H9 (cell line): ENCODE results near the gene PPIF. TPM values are rescaled to one million over a fixed set of nuclear protein-coding genes. Genes with fewer than 3 reads are reported as not detected.

Experiments
- DNase-seq: peaks from one replicate; pipeline ENCODE4 v3.0.0-alpha.2; 2017
- H2AFZ ChIP-seq: one replicate; pipeline ENCODE4 v1.6.1; 2013; ENCODE audit warnings: mild to moderate bottlenecking, low read length, control low read depth, moderate library complexity
- H2AK5ac ChIP-seq: 2 replicates; pipeline ENCODE4 v1.6.1; 2013; ENCODE audit warnings: low read length, control low read depth, mixed read lengths; ENCODE audit not compliant: insufficient read length
- H2BK120ac ChIP-seq: one replicate; pipeline ENCODE4 v1.6.1; 2013; ENCODE audit warnings: low read depth, mild to moderate bottlenecking, low read length, control low read depth, inconsistent platforms; ENCODE audit not compliant: poor library complexity, severe bottlenecking
- H2BK12ac ChIP-seq: 2 replicates; pipeline ENCODE4 v1.6.1; 2013; ENCODE audit warnings: low read length, control low read depth, mixed read lengths, low read depth; ENCODE audit not compliant: insufficient read length
- H2BK15ac ChIP-seq: 2 replicates; pipeline ENCODE4 v1.6.1; 2013; ENCODE audit warnings: low read depth, low read length, control low read depth
- H2BK20ac ChIP-seq: one replicate; pipeline ENCODE4 v1.6.1; 2013; ENCODE audit warnings: low read depth, mild to moderate bottlenecking, low read length, control low read depth, inconsistent platforms; ENCODE audit not compliant: poor library complexity, severe bottlenecking
- H2BK5ac ChIP-seq: 2 replicates; pipeline ENCODE4 v1.6.1; 2013; ENCODE audit warnings: low read length, control low read depth, mixed read lengths; ENCODE audit not compliant: insufficient read length
- H3K14ac ChIP-seq: 2 replicates; pipeline ENCODE4 v1.6.1; 2013; ENCODE audit warnings: low read length, control low read depth; ENCODE audit not compliant: insufficient read depth
- H3K18ac ChIP-seq: 2 replicates; pipeline ENCODE4 v1.6.1; 2013; ENCODE audit warnings: low read depth, mild to moderate bottlenecking, mixed read lengths, low read length, control low read depth; ENCODE audit not compliant: insufficient read length
- H3K23ac ChIP-seq: 2 replicates; pipeline ENCODE4 v1.6.1; 2013; ENCODE audit warnings: low read length, control low read depth, mixed read lengths, low read depth; ENCODE audit not compliant: insufficient read length
- H3K23me2 ChIP-seq: 2 replicates; pipeline ENCODE4 v1.6.1; 2013; ENCODE audit warnings: low read depth, mild to moderate bottlenecking, mixed read lengths, low read length, control low read depth; ENCODE audit not compliant: insufficient read length, poor library complexity, severe bottlenecking
- H3K27ac ChIP-seq: 2 replicates; pipeline ENCODE4 v1.5.1; 2013; ENCODE audit warnings: low read length, control low read depth, mixed read lengths, low read depth; ENCODE audit not compliant: insufficient read length
- H3K27me3 ChIP-seq: 2 replicates; pipeline ENCODE4 v1.6.1; 2013; ENCODE audit warnings: low read length, control low read depth, inconsistent platforms; ENCODE audit not compliant: insufficient read depth
- H3K4ac ChIP-seq: 2 replicates; pipeline ENCODE4 v1.6.1; 2013; ENCODE audit warnings: low read depth, mild to moderate bottlenecking, control low read depth, inconsistent platforms, low read length, moderate library complexity
- H3K4me1 ChIP-seq: 2 replicates; pipeline ENCODE4 v1.6.1; 2013; ENCODE audit warnings: low read length, control low read depth, inconsistent platforms; ENCODE audit not compliant: insufficient read depth
- H3K4me2 ChIP-seq: 2 replicates; pipeline ENCODE4 v1.6.1; 2013; ENCODE audit warnings: low read length, control low read depth, mixed read lengths; ENCODE audit not compliant: insufficient read length, insufficient read depth
- H3K56ac ChIP-seq: 2 replicates; pipeline ENCODE4 v1.6.1; 2013; ENCODE audit warnings: low read depth, mild to moderate bottlenecking, mixed read lengths, low read length, control low read depth; ENCODE audit not compliant: insufficient read length
- H3K79me1 ChIP-seq: 2 replicates; pipeline ENCODE4 v1.6.1; 2013; ENCODE audit warnings: low read depth, mild to moderate bottlenecking, moderate library complexity, low read length, control low read depth, inconsistent platforms; ENCODE audit not compliant: insufficient read depth, poor library complexity, severe bottlenecking
- H3K79me2 ChIP-seq: 2 replicates; pipeline ENCODE4 v1.6.1; 2013; ENCODE audit warnings: low read length, control low read depth, inconsistent platforms; ENCODE audit not compliant: insufficient read depth
- H3K9ac ChIP-seq: 2 replicates; pipeline ENCODE4 v1.6.1; 2013; ENCODE audit warnings: low read length, control low read depth, mixed read lengths; ENCODE audit not compliant: insufficient read length; ENCODE audit errors: extremely low read depth
- H3K9me3 ChIP-seq: one replicate; pipeline ENCODE4 v1.6.1; 2013; ENCODE audit warnings: low read depth, low read length, inconsistent platforms; ENCODE audit not compliant: control insufficient read depth
- H3T11ph ChIP-seq: one replicate; pipeline ENCODE4 v1.6.1; 2013; ENCODE audit warnings: mild to moderate bottlenecking, low read length, control low read depth, inconsistent platforms
- H4K20me1 ChIP-seq: one replicate; pipeline ENCODE4 v1.6.1; 2013; ENCODE audit not compliant: control insufficient read depth, insufficient read length, insufficient read depth
- H4K5ac ChIP-seq: 2 replicates; pipeline ENCODE4 v1.6.1; 2013; ENCODE audit warnings: low read depth, mild to moderate bottlenecking, mixed read lengths, low read length, control low read depth; ENCODE audit not compliant: insufficient read length
- H4K8ac ChIP-seq: replicated peaks from 2 replicates; pipeline ENCODE4 v1.6.1; 2013; ENCODE audit warnings: low read length, control low read depth, mixed read lengths, low read depth; ENCODE audit not compliant: insufficient read length
- H4K91ac ChIP-seq: 2 replicates; pipeline ENCODE4 v1.6.1; 2013; ENCODE audit warnings: low read depth, mild to moderate bottlenecking, moderate library complexity, mixed read lengths, low read length, control low read depth; ENCODE audit not compliant: insufficient read length
- H3K27ac Mint-ChIP-seq, 3 experiments: 2 replicates in 2 of 3; 3 replicates in 1 of 3; pipeline ENCODE4 v1.8.0; 2020 to 2021; ENCODE audit warnings: mixed read lengths in 3 of 3, mild to moderate bottlenecking in 1 of 3, moderate library complexity in 1 of 3
- H3K27me3 Mint-ChIP-seq: 2 replicates; pipeline ENCODE4 v1.8.0; 2021; ENCODE audit warnings: low read depth, mild to moderate bottlenecking, moderate library complexity, mixed read lengths
- H3K36me3 Mint-ChIP-seq, 3 experiments: 2 replicates in 2 of 3; 3 replicates in 1 of 3; pipeline ENCODE4 v1.8.0; 2020 to 2021; ENCODE audit warnings: low read depth in 3 of 3, mixed read lengths in 3 of 3; ENCODE audit not compliant: insufficient read depth in 1 of 3
- H3K4me1 Mint-ChIP-seq, 2 experiments: 2 replicates each; pipeline ENCODE4 v1.8.0; 2020; ENCODE audit warnings: mixed read lengths in 2 of 2
- H3K4me3 Mint-ChIP-seq, 2 experiments: 2 replicates in 1 of 2; 3 replicates in 1 of 2; pipeline ENCODE4 v1.8.0; 2020 to 2021; ENCODE audit warnings: mild to moderate bottlenecking in 2 of 2, mixed read lengths in 2 of 2, moderate library complexity in 1 of 2
- H3K9me3 Mint-ChIP-seq, 2 experiments: 2 replicates in 1 of 2; 3 replicates in 1 of 2; pipeline ENCODE4 v1.8.0; 2020; ENCODE audit warnings: mild to moderate bottlenecking in 2 of 2, mixed read lengths in 2 of 2, moderate library complexity in 1 of 2
- WGBS: extraction: QIAGEN DNeasy Blood & Tissue Kit; methylation state at CpG from one replicate; pipeline ENCODE4 v1.1.7; 2013; ENCODE audit warnings: missing lambda C conversion rate, low lambda C conversion rate, mixed read lengths; ENCODE audit not compliant: insufficient read length; ENCODE audit errors: extremely low coverage; 5-methylcytosine and 5-hydroxymethylcytosine counted together
- total RNA-seq: library from RNA; stranded (reverse); gene quantifications from 2 replicates; pipeline ENCODE4 v1.2.1, GENCODE V29; 2021
- TF ChIP-seq, protein P1 (sequence below): fragments of 200-600 bp; sonication (generic); conservative IDR thresholded peaks from 3 replicates; pipeline ENCODE4 v1.8.0; 2021; ENCODE audit warnings: antibody characterized with exemption, mild to moderate bottlenecking

Gene PPIF
- total RNA-seq, 1 experiment from 2014 or later = 79.7 TPM

GRCh38 chr10:79394664-79395063 lies 47.4 kb downstream of the PPIF start:
- Mint-ChIP-seq H3K9me3 (no peaks in the 10 kb centered on the region), H3K36me3 (peaks cover 0 to 2% (median 0%) of the 10 kb centered on the region in 3 experiments; a peak in 2 of 7 replicates), H3K27me3 (peaks cover 3% of the 10 kb centered on the region), H3K4me3 (no peak overlapping the region), H3K4me1 (peaks cover 8 to 13% of the 10 kb centered on the region in 2 experiments), H3K27ac (0 out of 7 replicates have a peak overlapping the region, but pooled peaks of 1 of the 3 experiments have one; percentile 28)
- Histone ChIP-seq H4K91ac (no peak overlapping the region), H3K4ac (no peak overlapping the region), H3K23me2 (no peaks in the 10 kb centered on the region), H3K79me1 (no peaks in the 10 kb centered on the region), H3K9me3 (no peaks in the 10 kb centered on the region), H4K5ac (no peak overlapping the region), H3K27ac (no peak overlapping the region), H2AFZ (no peak overlapping the region), H4K8ac (no peak overlapping the region), H2AK5ac (no peak overlapping the region), H3K9ac (no peak overlapping the region), H3K56ac (no peak overlapping the region), H3K27me3 (no peaks in the 10 kb centered on the region), H2BK15ac (no peak overlapping the region), H3K79me2 (no peaks in the 10 kb centered on the region), H2BK12ac (no peak overlapping the region), H3K23ac (no peak overlapping the region), H3T11ph (no peak overlapping the region), H3K4me1 (no peaks in the 10 kb centered on the region), H3K4me2 (no peak overlapping the region), H3K18ac (no peak overlapping the region), H2BK5ac (no peak overlapping the region), H4K20me1 (no peaks in the 10 kb centered on the region), H3K14ac (no peak overlapping the region), H2BK20ac (no peak overlapping the region), H2BK120ac (no peak overlapping the region)
- TF ChIP-seq, protein P1, sequence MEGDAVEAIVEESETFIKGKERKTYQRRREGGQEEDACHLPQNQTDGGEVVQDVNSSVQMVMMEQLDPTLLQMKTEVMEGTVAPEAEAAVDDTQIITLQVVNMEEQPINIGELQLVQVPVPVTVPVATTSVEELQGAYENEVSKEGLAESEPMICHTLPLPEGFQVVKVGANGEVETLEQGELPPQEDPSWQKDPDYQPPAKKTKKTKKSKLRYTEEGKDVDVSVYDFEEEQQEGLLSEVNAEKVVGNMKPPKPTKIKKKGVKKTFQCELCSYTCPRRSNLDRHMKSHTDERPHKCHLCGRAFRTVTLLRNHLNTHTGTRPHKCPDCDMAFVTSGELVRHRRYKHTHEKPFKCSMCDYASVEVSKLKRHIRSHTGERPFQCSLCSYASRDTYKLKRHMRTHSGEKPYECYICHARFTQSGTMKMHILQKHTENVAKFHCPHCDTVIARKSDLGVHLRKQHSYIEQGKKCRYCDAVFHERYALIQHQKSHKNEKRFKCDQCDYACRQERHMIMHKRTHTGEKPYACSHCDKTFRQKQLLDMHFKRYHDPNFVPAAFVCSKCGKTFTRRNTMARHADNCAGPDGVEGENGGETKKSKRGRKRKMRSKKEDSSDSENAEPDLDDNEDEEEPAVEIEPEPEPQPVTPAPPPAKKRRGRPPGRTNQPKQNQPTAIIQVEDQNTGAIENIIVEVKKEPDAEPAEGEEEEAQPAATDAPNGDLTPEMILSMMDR = no peak
- DNase-seq = no peak
- no CpG with 5 or more reads among the region's 5 CpGs for WGBS
